Osteoblast (primary cell): ENCODE data around the gene LRRC28. TPM values are rescaled to one million over a fixed set of nuclear protein-coding genes. Genes with fewer than 3 reads are reported as not detected.

Experiments
- DNase-seq: peaks from one replicate; pipeline ENCODE4 v3.0.0; 2011; ENCODE audit warnings: low spot score, mixed read lengths; ENCODE audit not compliant: insufficient read length; ENCODE audit errors: missing footprints
- H2AFZ ChIP-seq: 2 replicates; pipeline ENCODE4 v1.6.0; 2011; ENCODE audit warnings: mild to moderate bottlenecking, low read length
- H3K27ac ChIP-seq: 2 replicates; pipeline ENCODE4 v1.5.1; 2011; ENCODE audit warnings: mild to moderate bottlenecking, low read depth, low read length, moderate library complexity
- H3K27me3 ChIP-seq: 2 replicates; pipeline ENCODE4 v1.6.0; 2012; ENCODE audit warnings: mild to moderate bottlenecking, control low read depth, inconsistent platforms, low read length, moderate library complexity; ENCODE audit not compliant: insufficient read depth
- H3K36me3 ChIP-seq: 2 replicates; pipeline ENCODE4 v1.5.1; 2011; ENCODE audit warnings: mild to moderate bottlenecking, low read length, control low read depth, moderate library complexity; ENCODE audit not compliant: insufficient read depth
- H3K4me1 ChIP-seq: 2 replicates; pipeline ENCODE4 v1.5.1; 2011; ENCODE audit warnings: mild to moderate bottlenecking, low read length, control low read depth, moderate library complexity; ENCODE audit not compliant: insufficient read depth
- H3K4me2 ChIP-seq: 2 replicates; pipeline ENCODE4 v1.6.0; 2011; ENCODE audit warnings: mild to moderate bottlenecking, low read length; ENCODE audit not compliant: insufficient read depth
- H3K4me3 ChIP-seq: fragments of 200-600 bp; sonication (generic); 3 replicates; pipeline ENCODE4 v1.5.1; 2012; ENCODE audit warnings: mild to moderate bottlenecking, low read length, inconsistent platforms; ENCODE audit not compliant: insufficient read depth
- H3K79me2 ChIP-seq: 2 replicates; pipeline ENCODE4 v1.6.0; 2012; ENCODE audit warnings: mild to moderate bottlenecking, low read length, control low read depth, inconsistent platforms; ENCODE audit not compliant: insufficient read depth
- H3K9me3 ChIP-seq: 2 replicates; pipeline ENCODE4 v1.5.1; 2011; ENCODE audit warnings: low read depth, low read length, control low read depth
- H4K20me1 ChIP-seq: 2 replicates; pipeline ENCODE4 v1.6.0; 2012; ENCODE audit warnings: mild to moderate bottlenecking, low read length, control low read depth; ENCODE audit not compliant: insufficient read depth
- CTCF ChIP-seq: IDR thresholded peaks from 2 replicates; pipeline ENCODE4 v1.5.1; 2011; ENCODE audit warnings: mild to moderate bottlenecking, low read depth, low read length, moderate library complexity; ENCODE audit errors: extremely low read depth
- total RNA-seq: library from RNA; depleted of rRNA; stranded (reverse); fragments of >200 nt; gene quantifications from 2 replicates; pipeline ENCODE4 v1.2.3, GENCODE V29; 2012

LRRC28 gene
- total RNA-seq, 1 donor = 32.6 TPM

- TF ChIP-seq CTCF = no peak
- DNase-seq = no peak
- H3K27me3 ChIP-seq = no peaks in the 10 kb centered on the region
- no peak overlapping the region for H3K27ac ChIP-seq
- H3K4me1 ChIP-seq = no peaks in the 10 kb centered on the region
- H3K79me2 ChIP-seq = no peaks in the 10 kb centered on the region
- H3K36me3 ChIP-seq = no peaks in the 10 kb centered on the region
- no peaks in the 10 kb centered on the region for H4K20me1 ChIP-seq
- no peak overlapping the region for H2AFZ ChIP-seq
- no peaks in the 10 kb centered on the region for H3K9me3 ChIP-seq
- no peak overlapping the region for H3K4me3 ChIP-seq
- H3K4me2 ChIP-seq = no peak overlapping the region
Observed at GRCh38 chr15:99331381-99331780, 80.1 kb downstream of the LRRC28 start.

DNA sequence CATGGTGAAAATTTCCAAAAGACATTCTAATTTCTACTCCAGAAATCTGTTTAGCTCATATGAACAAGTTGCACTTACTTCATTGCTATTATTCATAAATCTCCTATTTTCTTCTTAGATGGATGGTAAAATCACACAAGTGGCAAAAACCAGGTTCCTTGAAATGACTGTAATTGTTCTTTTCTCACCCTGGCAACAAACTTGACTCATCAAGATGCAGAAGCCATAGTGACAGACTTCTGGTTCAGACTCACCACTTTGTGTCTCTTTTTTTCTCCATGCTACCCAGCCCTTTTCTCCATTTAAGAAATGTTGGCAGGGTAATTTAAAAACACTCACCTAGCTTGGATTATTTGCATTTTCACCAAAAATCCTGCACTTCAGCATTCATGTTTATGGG lies 82.1 kb downstream of the LRRC28 start:
- no peak overlapping the region for H3K4me3 ChIP-seq
- no peaks in the 10 kb centered on the region for H3K36me3 ChIP-seq
- DNase-seq = no peak
- no peaks in the 10 kb centered on the region for H3K4me1 ChIP-seq
- H3K9me3 ChIP-seq = no peaks in the 10 kb centered on the region
- no peaks in the 10 kb centered on the region for H3K27me3 ChIP-seq
- no peak overlapping the region for H3K4me2 ChIP-seq
- H2AFZ ChIP-seq = no peak overlapping the region
- H3K27ac ChIP-seq = no peak overlapping the region
- H3K79me2 ChIP-seq = no peaks in the 10 kb centered on the region
- no peaks in the 10 kb centered on the region for H4K20me1 ChIP-seq
- TF ChIP-seq CTCF = no peak

GRCh38 chr15:99333981-99334380 lies 82.7 kb downstream of the LRRC28 start:
- H3K36me3 ChIP-seq = no peaks in the 10 kb centered on the region
- H3K4me3 ChIP-seq = no peak overlapping the region
- no peak overlapping the region for H2AFZ ChIP-seq
- no peaks in the 10 kb centered on the region for H4K20me1 ChIP-seq
- TF ChIP-seq CTCF = no peak
- H3K9me3 ChIP-seq = no peaks in the 10 kb centered on the region
- H3K27me3 ChIP-seq = no peaks in the 10 kb centered on the region
- H3K4me2 ChIP-seq = no peak overlapping the region
- H3K4me1 ChIP-seq = no peaks in the 10 kb centered on the region
- H3K27ac ChIP-seq = no peak overlapping the region
- H3K79me2 ChIP-seq = no peaks in the 10 kb centered on the region
- no peak for DNase-seq

GRCh38 chr15:99335508-99335907 lies 84.2 kb downstream of the LRRC28 start:
- Histone ChIP-seq H3K9me3 (no peaks in the 10 kb centered on the region), H3K36me3 (no peaks in the 10 kb centered on the region), H4K20me1 (no peaks in the 10 kb centered on the region), H2AFZ (no peak overlapping the region), H3K4me1 (peaks cover 7% of the 10 kb centered on the region), H3K4me3 (no peak overlapping the region), H3K27ac (no peak overlapping the region), H3K4me2 (no peak overlapping the region), H3K79me2 (no peaks in the 10 kb centered on the region), H3K27me3 (no peaks in the 10 kb centered on the region)
- no peak for TF ChIP-seq CTCF
- no peak for DNase-seq
